Panc1 (cell line): Measurements from ENCODE around the gene MPI. TPM values are rescaled to one million over a fixed set of nuclear protein-coding genes. Genes with fewer than 3 reads are reported as not detected.

Source experiments
- ATAC-seq: fragments of 200-7000 bp; cut with Tn5 transposase; 2 replicates; pipeline ENCODE4 v1.9.1; 2020; ENCODE audit warnings: mild to moderate bottlenecking, moderate library complexity
- BruUV-seq: library from RNA; stranded (reverse); fragments of 400-500 nt; replicated peaks from 2 replicates; lab custom pipeline; 2021; lab: Mats Ljungman, UMichigan
- CTCF ChIA-PET: fragments of 300-600 bp; sonication (Branson Sonifier 250); formaldehyde crosslinking; loops from one replicate; lab custom pipeline; 2022; ENCODE audit warnings: antibody characterized with exemption; lab: Charles Lee
- POLR2A ChIA-PET: fragments of 300-600 bp; sonication (Branson Sonifier 250); formaldehyde crosslinking; loops from one replicate; lab custom pipeline; 2022; ENCODE audit warnings: antibody characterized with exemption; lab: Charles Lee
- DNase-seq: peaks from one replicate; pipeline ENCODE4 v3.0.0-alpha.2; 2010; ENCODE audit warnings: low read depth, low spot score
- H3K27ac ChIP-seq: 2 replicates; pipeline ENCODE4 v1.5.1; 2011; ENCODE audit warnings: mild to moderate bottlenecking, low read length, inconsistent platforms
- H3K27me3 ChIP-seq: fragments of 200-500 bp; sonication (Bioruptor generic); 2 replicates; pipeline ENCODE4 v1.6.0; 2014; ENCODE audit warnings: low read length, inconsistent platforms; ENCODE audit not compliant: control insufficient read depth, insufficient read depth
- H3K36me3 ChIP-seq: fragments of 200-500 bp; sonication (Bioruptor generic); 2 replicates; pipeline ENCODE4 v1.5.1; 2014; ENCODE audit warnings: inconsistent platforms, mild to moderate bottlenecking, low read length, moderate library complexity; ENCODE audit not compliant: control insufficient read depth, insufficient read depth
- H3K4me1 ChIP-seq: 2 replicates; pipeline ENCODE4 v1.5.1; 2011; ENCODE audit warnings: inconsistent platforms, mild to moderate bottlenecking, low read length, moderate library complexity; ENCODE audit not compliant: control insufficient read depth, insufficient read depth
- H3K4me3 ChIP-seq, 2 experiments: 2 replicates each; pipeline ENCODE4 v1.5.1; 2011 to 2012; ENCODE audit warnings: low read depth in 2 of 2, low read length in 2 of 2, mild to moderate bottlenecking in 2 of 2, inconsistent platforms in 1 of 2, moderate library complexity in 1 of 2
- H3K9me3 ChIP-seq: fragments of 200-500 bp; sonication (Bioruptor generic); 2 replicates; pipeline ENCODE4 v1.5.1; 2014; ENCODE audit warnings: low read depth, mild to moderate bottlenecking, inconsistent platforms, low read length, moderate library complexity; ENCODE audit not compliant: control insufficient read depth, insufficient read depth
- CTCF ChIP-seq: fragments of 450-650 bp; IDR thresholded peaks from 2 replicates; pipeline ENCODE4 v1.5.1; 2017; ENCODE audit warnings: mild to moderate bottlenecking
- POLR2AphosphoS5 ChIP-seq: IDR thresholded peaks from 2 replicates; pipeline ENCODE4 v1.6.1; 2012; ENCODE audit warnings: mild to moderate bottlenecking, low read depth, low read length, moderate library complexity
- REST ChIP-seq, 2 experiments: IDR thresholded peaks; 2 replicates each; pipeline ENCODE4 v1.6.1; 2011 to 2012; ENCODE audit warnings: low read depth in 2 of 2, control low read depth in 1 of 2, low read length in 1 of 2, mild to moderate bottlenecking in 1 of 2, moderate library complexity in 1 of 2; ENCODE audit not compliant: insufficient read depth in 1 of 2
- SIN3A ChIP-seq: IDR thresholded peaks from 2 replicates; pipeline ENCODE4 v1.6.1; 2012; ENCODE audit warnings: low read depth, mild to moderate bottlenecking, low read length, moderate library complexity, borderline replicate concordance; ENCODE audit not compliant: insufficient read depth
- TCF7L2 ChIP-seq: IDR thresholded peaks from 2 replicates; pipeline ENCODE4 v1.6.1; 2011; ENCODE audit warnings: mild to moderate bottlenecking, low read depth, low read length, inconsistent platforms
- in situ Hi-C: cut with HindIII; loops from 2 replicates; pipeline ENCODE4 v1.10.0; 2016; ENCODE audit warnings: low sequenced_read_pairs, low pct_unique_long_range_greater_than_20kb
- intact Hi-C: fragments of 100-400 bp; cut with micrococcal nuclease; formaldehyde crosslinking; loops from one replicate; pipeline ENCODE4 v1.10.0; 2022; ENCODE audit not compliant: unreplicated experiment
- total RNA-seq: library from RNA; stranded (reverse); gene quantifications from one replicate; pipeline ENCODE4 v1.2.1, GENCODE V29; 2021; ENCODE audit not compliant: unreplicated experiment

Gene MPI
- total RNA-seq, 1 experiment from 2014 or later = 45.8 TPM

GRCh38 chr15:74872702-74873035, 17.2 kb upstream of the MPI start:
- peaks cover 19% of the 10 kb centered on the region for H3K4me1 ChIP-seq
- H3K9me3 ChIP-seq = no peaks in the 10 kb centered on the region
- TF ChIP-seq TCF7L2 (no peak), REST (IDR thresholded peaks at IDR 0.05; ENCODE audit: insufficient read depth in 1 of 2, low read depth in 2 of 2, low read length in 1 of 2) (no peak), CTCF (no peak), SIN3A (no peak)
- TSS peak; percentile 78 for BruUV-seq
- H3K27me3 ChIP-seq = no peaks in the 10 kb centered on the region
- intact Hi-C loops (no loop called here), in situ Hi-C loops (no loop called here)
- H3K4me3 ChIP-seq = peak overlapping the region; percentile 85 to 98
- H3K36me3 ChIP-seq = no peaks in the 10 kb centered on the region
- ATAC-seq = peak; percentile 3; the same call in 1 of the 2 replicates
- ChIA-PET POLR2A (no interaction called here), CTCF (no interaction called here)
- DNase-seq = no peak
- peak overlapping the region; percentile 88 for H3K27ac ChIP-seq

GRCh38 chr15:74873036-74873755, 16.6 kb upstream of the MPI start, which contains the start of gene SCAMP2:
Gene SCAMP2 (minus strand): TSS chr15:74873365. CDS start chr15:74873255, 110 bp downstream.
- Histone ChIP-seq H3K4me3 (peak within 1 kb of the TSS; percentile 85 to 98), H3K4me1 (peaks cover 14% of the 10 kb centered on the region), H3K36me3 (no peaks in the 10 kb centered on the region), H3K9me3 (no peaks in the 10 kb centered on the region), H3K27me3 (no peaks in the 10 kb centered on the region), H3K27ac (peak within 1 kb of the TSS; percentile 88)
- peak; percentile 99 for ATAC-seq
- no TSS peak for BruUV-seq
- intact Hi-C loops (no loop called here), in situ Hi-C loops (no loop called here)
- TF ChIP-seq REST (IDR thresholded peaks at IDR 0.05; ENCODE audit: insufficient read depth in 1 of 2, low read depth in 2 of 2, low read length in 1 of 2) = no peak
- TF ChIP-seq TCF7L2 = no peak
- TF ChIP-seq POLR2AphosphoS5 = peak; percentile 96
- TF ChIP-seq SIN3A = peak; percentile 87; the same call in 1 of the 2 replicates
- ChIA-PET POLR2A (interaction anchor here (0.6 kb wide), 2 partner anchors 8 to 44 kb away, joined by 5 to 7 read pairs; no protein-coding TSS in a partner anchor), CTCF (no interaction called here)
- DNase-seq = peak; percentile 81
